NCI-H1417 treated with DMSO at 0.1 percent for 48 hours (cell line): ENCODE data around the gene MXRA8.

Experiments
- DNase-seq: peaks from one replicate; lab custom pipeline; 2025; lab: John Stamatoyannopoulos, UW

The MXRA8 gene

GRCh38 chr1:1306661-1307260 lies 51.6 kb downstream of the MXRA8 start:
- no peak for DNase-seq

DNA sequence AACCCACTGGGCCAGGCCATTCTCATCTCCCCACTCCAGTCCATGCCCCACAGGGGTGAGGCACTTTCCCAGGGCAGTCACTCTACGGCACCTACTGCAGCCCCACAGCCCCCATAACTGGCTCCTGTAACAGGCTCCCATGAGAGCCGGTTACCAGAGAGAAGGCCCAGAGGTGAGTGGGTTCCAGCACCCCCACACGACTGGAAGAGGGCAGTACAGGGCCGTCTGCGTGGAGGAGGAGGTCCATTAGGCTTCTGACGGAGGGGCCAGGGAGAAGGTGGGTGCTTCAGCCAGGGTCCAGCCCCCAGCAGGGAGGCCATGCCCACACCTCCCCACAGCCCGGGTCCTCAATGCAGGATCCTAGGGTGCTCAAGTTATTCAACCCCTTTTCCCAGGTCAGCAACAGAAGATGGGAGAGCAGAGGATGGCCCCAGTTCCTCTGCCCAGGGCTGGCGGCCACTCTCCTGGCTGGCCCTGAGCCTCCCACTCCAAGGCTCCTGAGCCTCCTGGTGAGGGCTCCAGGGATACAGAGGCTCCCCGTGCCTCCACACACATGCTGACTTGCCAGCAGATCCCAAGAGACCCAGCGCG lies 52.2 kb downstream of the MXRA8 start:
- DNase-seq: no peak

- DNase-seq: no peak
Measured at GRCh38 chr1:1305300-1306069, 52.9 kb downstream of the MXRA8 start.

DNA sequence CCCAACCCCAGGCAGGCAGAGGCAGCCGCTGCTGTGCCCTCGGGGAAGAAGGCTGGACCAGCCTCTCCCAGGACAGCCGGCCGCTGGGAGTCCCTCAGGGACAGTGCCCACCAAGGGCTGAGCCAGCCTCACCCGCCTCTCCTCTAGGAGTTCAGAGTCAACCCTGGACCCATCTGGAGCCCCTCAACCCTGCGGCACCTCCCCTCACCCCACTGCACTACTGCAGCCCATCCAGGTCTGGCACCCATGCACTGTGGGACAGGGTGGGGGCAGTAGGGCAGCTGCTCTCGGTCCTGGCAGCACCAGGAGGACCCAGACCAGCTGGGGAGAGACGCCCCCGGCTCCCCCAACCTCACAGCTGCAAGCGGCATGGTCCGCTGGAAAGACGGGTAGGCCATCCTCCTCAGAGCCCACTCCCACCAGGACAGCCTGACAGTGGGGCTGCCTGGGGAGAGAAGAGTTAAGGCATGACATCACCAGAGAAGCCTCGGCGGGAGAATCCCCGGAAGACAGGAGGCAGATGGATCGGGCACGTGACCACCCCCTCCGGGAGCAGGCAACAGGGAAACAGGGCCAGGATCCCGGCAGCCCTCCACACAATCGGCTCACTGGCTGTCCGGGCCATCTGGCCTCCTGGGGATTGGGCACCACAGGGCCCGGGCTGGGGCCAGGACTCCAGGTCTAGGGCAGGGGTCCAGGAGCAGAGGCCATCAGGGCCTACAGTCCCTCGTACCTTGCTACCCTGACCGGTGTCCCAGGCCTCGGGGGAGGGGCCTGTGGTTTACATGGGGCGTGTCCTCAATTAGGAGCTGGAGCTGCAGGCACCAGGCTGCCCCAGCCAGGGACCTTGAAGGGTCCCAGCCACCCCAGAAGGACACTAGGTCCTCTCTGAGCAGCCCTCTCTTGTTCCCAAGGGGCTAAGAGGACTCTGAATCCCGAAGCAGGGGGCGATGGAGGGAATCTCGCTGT lies 53.7 kb downstream of the MXRA8 start:
- DNase-seq: no peak

DNA sequence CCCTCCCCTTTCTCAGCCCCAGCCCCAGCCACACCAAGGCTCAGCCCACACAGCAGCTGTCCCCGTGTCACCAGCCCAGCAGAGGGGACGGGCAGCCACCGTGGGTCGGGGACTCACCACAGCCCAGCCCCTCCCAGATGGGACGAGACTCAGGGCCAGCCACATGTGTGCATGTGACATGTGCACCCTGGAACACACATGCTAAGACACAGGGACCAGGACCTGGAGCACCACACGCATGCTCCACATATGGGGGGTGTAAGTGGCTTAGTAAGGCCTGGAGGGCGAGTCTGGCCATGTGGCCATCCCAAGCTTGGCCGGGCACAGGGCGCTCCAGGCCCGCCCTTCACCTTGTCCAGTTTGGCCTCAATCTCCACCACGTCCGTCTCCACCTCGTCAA lies 54.6 kb downstream of the MXRA8 start:
- no peak for DNase-seq

DNA sequence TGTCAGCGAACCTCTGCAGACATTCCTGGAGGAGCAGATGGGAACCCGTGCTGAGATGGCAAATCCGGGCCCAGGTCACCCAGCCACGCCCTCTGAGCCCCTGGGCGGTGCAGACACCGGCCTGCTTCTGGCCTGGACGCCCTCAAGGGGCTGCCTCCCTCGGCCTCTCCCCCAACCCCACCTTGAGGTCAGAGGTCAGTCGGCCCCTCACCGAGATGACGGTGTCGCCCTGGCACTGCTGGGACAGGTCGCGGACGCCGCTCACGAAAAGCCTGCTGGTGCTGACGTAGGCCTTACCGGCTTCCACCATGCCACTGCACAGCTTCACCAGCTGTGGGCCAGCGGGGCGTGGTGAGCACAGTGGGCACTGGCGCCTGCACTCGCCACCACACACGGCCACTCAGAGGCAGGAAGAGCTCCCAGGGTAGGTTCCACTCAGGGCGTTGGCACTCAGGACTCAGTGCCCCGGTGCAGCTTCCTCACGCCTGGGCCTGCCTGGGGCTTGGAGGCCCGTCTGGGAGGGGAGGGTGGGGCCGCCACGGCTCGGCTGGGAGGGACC lies 55.3 kb downstream of the MXRA8 start:
- no peak for DNase-seq
